ENCODE data around the gene LSM3.
"Not testable (repeated sequence)": the region's sequence is repeated elsewhere in the genome, so short reads cannot be mapped to it uniquely, and the experiment has no call there.

LSM3 gene

GRCh38 chr3:14223595-14223994 lies 45.0 kb downstream of the LSM3 start:
- DNase-seq: no peak

- DNase-seq: no peak
These were observed 46.3 kb downstream of the LSM3 start for GRCh38 chr3:14224895-14225294.

GRCh38 chr3:14225421-14225820 lies 46.8 kb downstream of the LSM3 start:
- DNase-seq: no peak

GRCh38 chr3:14226351-14226750 lies 47.7 kb downstream of the LSM3 start:
- DNase-seq: not testable (repeated sequence)

- DNase-seq: no peak
These were observed 49.2 kb downstream of the LSM3 start for GRCh38 chr3:14227856-14228255.

GRCh38 chr3:14228681-14229470 lies 50.3 kb downstream of the LSM3 start:
- no peak for DNase-seq

GRCh38 chr3:14229695-14230094 lies 51.1 kb downstream of the LSM3 start:
- not testable (repeated sequence) for DNase-seq

GRCh38 chr3:14230729-14231128 lies 52.1 kb downstream of the LSM3 start:
- DNase-seq: no peak

- DNase-seq: no peak
These were observed 52.8 kb downstream of the LSM3 start for GRCh38 chr3:14231145-14231990.

- DNase-seq: no peak
These were observed 53.4 kb downstream of the LSM3 start for GRCh38 chr3:14231998-14232501.

- DNase-seq: no peak
These were observed 55.8 kb downstream of the LSM3 start for GRCh38 chr3:14234251-14235002.

- no peak for DNase-seq
These were observed 56.6 kb downstream of the LSM3 start for GRCh38 chr3:14235003-14235911.

- DNase-seq: no peak
These were observed 57.3 kb downstream of the LSM3 start for GRCh38 chr3:14235912-14236295.

GRCh38 chr3:14236902-14237301 lies 58.3 kb downstream of the LSM3 start:
- no peak for DNase-seq

GRCh38 chr3:14237457-14237856 lies 58.8 kb downstream of the LSM3 start:
- no peak for DNase-seq

- no peak for DNase-seq
These were observed 59.7 kb downstream of the LSM3 start for GRCh38 chr3:14238356-14238755.

- no peak for DNase-seq
These were observed 60.3 kb downstream of the LSM3 start for GRCh38 chr3:14238930-14239329.

GRCh38 chr3:14239940-14240339 lies 61.3 kb downstream of the LSM3 start:
- no peak for DNase-seq

- no peak for DNase-seq
These were observed 61.7 kb downstream of the LSM3 start for GRCh38 chr3:14240366-14240765.

- DNase-seq: no peak
These were observed 63.1 kb downstream of the LSM3 start for GRCh38 chr3:14241716-14242115.

- no peak for DNase-seq
These were observed 64.1 kb downstream of the LSM3 start for GRCh38 chr3:14242490-14243311.
